Spleen (tissue), 7 donors: Measurements from ENCODE around the gene INHBB.

Source experiments
- CTCF ChIP-seq, 11 experiments: fragments of 200-600 bp in 7 of 11; fragments of 450-650 bp in 4 of 11; sonication (generic) in 4 of 11; IDR thresholded peaks in 8 of 11; conservative IDR thresholded peaks in 3 of 11; 1 replicate in 7 of 11; 2 replicates in 4 of 11; pipeline versions ENCODE4 v1.4.0 to v1.8.0; 2016 to 2021; ENCODE audit warnings: antibody characterized with exemption in 11 of 11, inconsistent platforms in 4 of 11, mild to moderate bottlenecking in 1 of 11
- POLR2A ChIP-seq, 3 donors: fragments of 450-650 bp; IDR thresholded peaks; one replicate each; pipeline ENCODE4 v1.5.1; 2017; ENCODE audit warnings: antibody characterized with exemption in 3 of 3, mild to moderate bottlenecking in 1 of 3
- donor health status: DM: no; HTN: no; CAD: no; lungs with moderate emphysema.
- donor health status: DM: no; HTN: no; CAD: no.
- donor health status: DM: no; HTN: no; CAD: no.

GRCh38 chr2:120371969-120372625 is 26.2 kb downstream of the INHBB start:
- TF ChIP-seq POLR2A (IDR thresholded peaks at IDR 0.05) (no peak), CTCF (IDR thresholded peaks at IDR 0.05 in 8 of 11, conservative IDR thresholded peaks at IDR 0.05 in 3 of 11) (no peak)
